Measurements from ENCODE around the gene ANXA2. TPM values are rescaled to one million over a fixed set of nuclear protein-coding genes. Genes with fewer than 3 reads are reported as not detected.

The ANXA2 gene
- total RNA-seq, 2 donors from 2014 or later: 355 to 392 TPM

DNA sequence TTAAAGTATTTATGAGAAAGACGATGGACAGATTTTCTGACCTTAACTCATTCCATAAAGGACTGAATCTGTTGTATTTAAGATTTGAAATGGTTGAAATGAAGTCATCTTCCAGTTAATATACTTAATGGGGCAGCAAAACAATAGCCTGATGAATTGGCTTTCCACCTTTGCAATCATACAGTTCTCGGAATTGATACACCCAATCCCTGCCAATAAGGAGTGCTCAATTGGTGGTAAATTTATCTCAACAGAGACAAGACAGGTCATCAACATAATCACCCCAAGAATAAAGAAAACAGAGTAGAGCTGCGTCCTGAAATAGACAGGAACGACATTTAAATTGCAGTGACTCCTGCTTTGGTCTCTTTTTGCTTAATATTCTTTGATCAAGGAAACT is 11.2 kb downstream of the ANXA2 start:
- H3K9ac ChIP-seq (ENCODE audit: extremely low read depth, low read length, poor library complexity, severe bottlenecking): no peak overlapping the region

GRCh38 chr15:60385620-60386552 is 11.9 kb downstream of the ANXA2 start:
- no peak for TF ChIP-seq CTCF (conservative IDR thresholded peaks at IDR 0.05)
- Histone ChIP-seq H3K4me1 (ENCODE audit: control insufficient read depth, insufficient read depth, low read length) (peaks cover 17% of the 10 kb centered on the region), H3K27me3 (ENCODE audit: control insufficient read depth, insufficient read depth, low read length, poor library complexity, severe bottlenecking) (no peaks in the 10 kb centered on the region), H3K27ac (ENCODE audit: low read depth, low read length) (no peak overlapping the region), H3K4me3 (ENCODE audit: low read length) (no peak overlapping the region), H3K9ac (ENCODE audit: extremely low read depth, low read length, poor library complexity, severe bottlenecking) (no peak overlapping the region), H3K36me3 (ENCODE audit: control insufficient read depth, insufficient read depth, low read length) (peaks cover 85% of the 10 kb centered on the region), H3K9me3 (ENCODE audit: control insufficient read depth, low read length) (no peaks in the 10 kb centered on the region)
- WGBS, 2 experiments (ENCODE audit: insufficient coverage in 1 of 2, insufficient read length in 1 of 2): 93 to 94% methylated on average over 6 to 7 of the region's 7 CpGs
- Mint-ChIP-seq H3K4me1 (peaks cover 24% of the 10 kb centered on the region), H3K36me3 (ENCODE audit: low read depth) (peaks cover 51% of the 10 kb centered on the region), H3K27ac (no peak overlapping the region), H3K4me3 (no peak overlapping the region), H3K27me3 (ENCODE audit: insufficient read depth) (no peaks in the 10 kb centered on the region), H3K9me3 (no peaks in the 10 kb centered on the region)
- DNase-seq: peak; percentile 16

More for the DNA sequence above, 11.2 kb downstream of the ANXA2 start:
- Mint-ChIP-seq H3K4me3 (no peak overlapping the region), H3K9me3 (no peaks in the 10 kb centered on the region), H3K36me3 (ENCODE audit: low read depth) (peaks cover 44% of the 10 kb centered on the region), H3K4me1 (peaks cover 31% of the 10 kb centered on the region), H3K27me3 (ENCODE audit: insufficient read depth) (no peaks in the 10 kb centered on the region), H3K27ac (no peak overlapping the region)
- Histone ChIP-seq H3K27ac (ENCODE audit: low read depth, low read length) (no peak overlapping the region), H3K4me3 (ENCODE audit: low read length) (no peak overlapping the region), H3K4me1 (ENCODE audit: control insufficient read depth, insufficient read depth, low read length) (peaks cover 18% of the 10 kb centered on the region), H3K27me3 (ENCODE audit: control insufficient read depth, insufficient read depth, low read length, poor library complexity, severe bottlenecking) (no peaks in the 10 kb centered on the region), H3K36me3 (ENCODE audit: control insufficient read depth, insufficient read depth, low read length) (peaks cover 78% of the 10 kb centered on the region), H3K9me3 (ENCODE audit: control insufficient read depth, low read length) (no peaks in the 10 kb centered on the region)
- 91% methylated on average over 3 of the region's 4 CpGs for WGBS, 2 experiments (ENCODE audit: insufficient coverage in 1 of 2, insufficient read length in 1 of 2)
- DNase-seq: no peak
- TF ChIP-seq CTCF (conservative IDR thresholded peaks at IDR 0.05): no peak

GRCh38 chr15:60384526-60385126 is 13.2 kb downstream of the ANXA2 start:
- no peak overlapping the region for H3K27ac Mint-ChIP-seq
- H3K27ac ChIP-seq (ENCODE audit: low read depth, low read length): no peak overlapping the region

More at GRCh38 chr15:60384526-60385126, 13.2 kb downstream of the ANXA2 start:
- DNase-seq: no peak
- Mint-ChIP-seq H3K4me1 (peaks cover 11% of the 10 kb centered on the region), H3K36me3 (ENCODE audit: low read depth) (peaks cover 58% of the 10 kb centered on the region), H3K4me3 (no peak overlapping the region), H3K9me3 (no peaks in the 10 kb centered on the region), H3K27me3 (ENCODE audit: insufficient read depth) (no peaks in the 10 kb centered on the region)
- Histone ChIP-seq H3K9me3 (ENCODE audit: control insufficient read depth, low read length) (no peaks in the 10 kb centered on the region), H3K36me3 (ENCODE audit: control insufficient read depth, insufficient read depth, low read length) (peaks cover 83% of the 10 kb centered on the region), H3K4me1 (ENCODE audit: control insufficient read depth, insufficient read depth, low read length) (peaks cover 7% of the 10 kb centered on the region), H3K27me3 (ENCODE audit: control insufficient read depth, insufficient read depth, low read length, poor library complexity, severe bottlenecking) (no peaks in the 10 kb centered on the region), H3K4me3 (ENCODE audit: low read length) (no peak overlapping the region), H3K9ac (ENCODE audit: extremely low read depth, low read length, poor library complexity, severe bottlenecking) (no peak overlapping the region)
- WGBS, 2 experiments (ENCODE audit: insufficient coverage in 1 of 2, insufficient read length in 1 of 2): 85 to 94% methylated on average over 2 to 3 of the region's 3 CpGs
- TF ChIP-seq CTCF (conservative IDR thresholded peaks at IDR 0.05): no peak

All from endodermal cell (in vitro differentiated cells).